ENCODE data around the gene TSPAN9. TPM values are rescaled to one million over a fixed set of nuclear protein-coding genes. Genes with fewer than 3 reads are reported as not detected.

TSPAN9 gene
- total RNA-seq, 1 donor from 2014 or later: 7.8 TPM

DNA sequence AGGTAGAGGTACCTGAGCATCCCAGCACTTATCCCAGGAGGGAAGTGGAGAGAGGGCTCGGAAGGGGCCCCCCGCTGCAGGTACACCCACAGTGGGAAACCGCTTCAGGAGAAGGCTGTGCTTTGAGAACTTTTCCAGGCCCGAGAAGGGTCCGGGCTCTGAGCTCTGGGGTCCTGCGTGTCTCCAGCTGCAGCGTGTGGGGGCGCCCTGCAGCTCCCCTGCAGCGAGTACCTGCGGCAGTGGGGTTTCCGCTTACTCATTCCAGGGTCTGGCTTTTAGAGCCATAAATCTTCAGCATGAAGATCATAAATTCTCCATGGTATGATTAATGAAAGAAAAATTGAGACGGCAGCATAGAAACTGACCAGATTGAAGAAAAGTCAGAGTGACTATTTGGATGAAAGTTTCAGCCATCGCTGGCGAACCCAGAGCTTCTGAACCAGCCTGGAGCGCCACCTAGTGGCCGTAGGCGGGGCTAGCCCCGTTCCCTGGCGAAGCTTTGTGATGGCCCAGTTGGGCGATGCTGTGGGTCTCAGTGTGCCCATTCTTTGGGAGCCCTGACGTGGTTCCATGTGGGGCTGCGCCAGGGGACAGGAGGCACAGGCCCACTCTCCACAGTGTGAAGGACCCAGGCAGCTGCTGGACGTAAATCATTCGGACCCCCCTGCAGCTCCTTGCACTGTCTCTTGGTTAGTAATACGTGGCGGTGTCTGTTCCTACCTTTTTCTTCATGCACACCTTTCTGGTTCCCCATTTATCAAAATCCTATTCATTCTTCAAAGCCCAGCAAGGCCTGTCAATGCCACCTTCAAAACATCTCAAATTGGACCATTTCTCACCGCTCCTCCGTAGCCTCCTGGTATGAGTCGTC, 198.2 kb downstream of the TSPAN9 start:
- H3K27me3 ChIP-seq: no peaks in the 10 kb centered on the region
- no peak overlapping the region for H3K4me3 ChIP-seq
- Mint-ChIP-seq H3K4me1 (peaks cover 31% of the 10 kb centered on the region), H3K36me3 (peaks cover 6% of the 10 kb centered on the region), H3K27ac (no peak overlapping the region), H3K9me3 (no peaks in the 10 kb centered on the region), H3K27me3 (ENCODE audit: insufficient read depth, low read depth) (peaks cover 7% of the 10 kb centered on the region), H3K4me3 (no peak overlapping the region)
- no peak overlapping the region for H2AFZ ChIP-seq (replicated peaks)
- H3K4me1 ChIP-seq: peaks cover 8% of the 10 kb centered on the region
- H3K79me2 ChIP-seq (ENCODE audit: low read depth): no peaks in the 10 kb centered on the region
- no peak overlapping the region for H3K9ac ChIP-seq
- no peak overlapping the region for H3K27ac ChIP-seq
- H3K36me3 ChIP-seq: no peaks in the 10 kb centered on the region
- DNase-seq (ENCODE audit: low spot score): peak; percentile 86
- no peaks in the 10 kb centered on the region for H4K20me1 ChIP-seq (ENCODE audit: low read depth)
- TF ChIP-seq EZH2 (IDR thresholded peaks at IDR 0.05): no peak
- TF ChIP-seq EZH2phosphoT487 (IDR thresholded peaks at IDR 0.05): no peak
- TF ChIP-seq, protein P1, sequence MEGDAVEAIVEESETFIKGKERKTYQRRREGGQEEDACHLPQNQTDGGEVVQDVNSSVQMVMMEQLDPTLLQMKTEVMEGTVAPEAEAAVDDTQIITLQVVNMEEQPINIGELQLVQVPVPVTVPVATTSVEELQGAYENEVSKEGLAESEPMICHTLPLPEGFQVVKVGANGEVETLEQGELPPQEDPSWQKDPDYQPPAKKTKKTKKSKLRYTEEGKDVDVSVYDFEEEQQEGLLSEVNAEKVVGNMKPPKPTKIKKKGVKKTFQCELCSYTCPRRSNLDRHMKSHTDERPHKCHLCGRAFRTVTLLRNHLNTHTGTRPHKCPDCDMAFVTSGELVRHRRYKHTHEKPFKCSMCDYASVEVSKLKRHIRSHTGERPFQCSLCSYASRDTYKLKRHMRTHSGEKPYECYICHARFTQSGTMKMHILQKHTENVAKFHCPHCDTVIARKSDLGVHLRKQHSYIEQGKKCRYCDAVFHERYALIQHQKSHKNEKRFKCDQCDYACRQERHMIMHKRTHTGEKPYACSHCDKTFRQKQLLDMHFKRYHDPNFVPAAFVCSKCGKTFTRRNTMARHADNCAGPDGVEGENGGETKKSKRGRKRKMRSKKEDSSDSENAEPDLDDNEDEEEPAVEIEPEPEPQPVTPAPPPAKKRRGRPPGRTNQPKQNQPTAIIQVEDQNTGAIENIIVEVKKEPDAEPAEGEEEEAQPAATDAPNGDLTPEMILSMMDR (IDR thresholded peaks at IDR 0.05): no peak
- no peaks in the 10 kb centered on the region for H3F3A ChIP-seq (ENCODE audit: low read depth)
- peak overlapping the region; percentile 41 for H3K4me2 ChIP-seq
- no peaks in the 10 kb centered on the region for H3K9me3 ChIP-seq (ENCODE audit: low read depth)

DNA sequence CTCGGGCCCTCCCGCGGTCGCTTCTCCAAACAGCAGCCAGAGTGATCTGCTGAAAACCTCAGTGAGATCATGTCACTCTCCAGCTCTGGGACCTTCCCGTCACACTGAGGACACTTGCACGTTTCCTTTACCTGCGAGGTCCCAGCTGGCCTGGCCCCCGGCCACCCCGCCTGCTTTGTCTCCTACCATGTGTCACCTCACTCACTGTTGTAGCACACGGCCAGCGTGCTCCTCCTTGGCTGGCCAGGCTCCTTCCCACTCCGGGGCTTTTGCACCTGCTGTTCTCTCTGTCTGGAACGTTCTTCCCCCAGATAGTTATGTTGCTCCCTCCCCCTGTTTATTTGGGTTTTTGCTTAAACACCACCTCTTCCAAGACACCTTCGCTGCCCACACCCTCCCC, 199.0 kb downstream of the TSPAN9 start:
- H3K4me1 Mint-ChIP-seq: peaks cover 26% of the 10 kb centered on the region
- TF ChIP-seq EZH2 (IDR thresholded peaks at IDR 0.05) (no peak), EZH2phosphoT487 (IDR thresholded peaks at IDR 0.05) (no peak)
- TF ChIP-seq, protein P1 (IDR thresholded peaks at IDR 0.05): no peak
- no peaks in the 10 kb centered on the region for H3K9me3 Mint-ChIP-seq
- no peak for DNase-seq (ENCODE audit: low spot score)
- H3K27me3 Mint-ChIP-seq (ENCODE audit: insufficient read depth, low read depth): peaks cover 2% of the 10 kb centered on the region
- Histone ChIP-seq H3F3A (ENCODE audit: low read depth) (no peaks in the 10 kb centered on the region), H3K9me3 (ENCODE audit: low read depth) (no peaks in the 10 kb centered on the region), H3K36me3 (no peaks in the 10 kb centered on the region), H3K4me2 (no peak overlapping the region), H4K20me1 (ENCODE audit: low read depth) (no peaks in the 10 kb centered on the region), H3K4me3 (no peak overlapping the region), H3K27ac (no peak overlapping the region), H3K27me3 (no peaks in the 10 kb centered on the region), H3K4me1 (peaks cover 8% of the 10 kb centered on the region), H3K9ac (no peak overlapping the region), H2AFZ (replicated peaks) (no peak overlapping the region), H3K79me2 (ENCODE audit: low read depth) (no peaks in the 10 kb centered on the region)
- no peak overlapping the region for H3K4me3 Mint-ChIP-seq
- peaks cover 6% of the 10 kb centered on the region for H3K36me3 Mint-ChIP-seq
- H3K27ac Mint-ChIP-seq: no peak overlapping the region

DNA sequence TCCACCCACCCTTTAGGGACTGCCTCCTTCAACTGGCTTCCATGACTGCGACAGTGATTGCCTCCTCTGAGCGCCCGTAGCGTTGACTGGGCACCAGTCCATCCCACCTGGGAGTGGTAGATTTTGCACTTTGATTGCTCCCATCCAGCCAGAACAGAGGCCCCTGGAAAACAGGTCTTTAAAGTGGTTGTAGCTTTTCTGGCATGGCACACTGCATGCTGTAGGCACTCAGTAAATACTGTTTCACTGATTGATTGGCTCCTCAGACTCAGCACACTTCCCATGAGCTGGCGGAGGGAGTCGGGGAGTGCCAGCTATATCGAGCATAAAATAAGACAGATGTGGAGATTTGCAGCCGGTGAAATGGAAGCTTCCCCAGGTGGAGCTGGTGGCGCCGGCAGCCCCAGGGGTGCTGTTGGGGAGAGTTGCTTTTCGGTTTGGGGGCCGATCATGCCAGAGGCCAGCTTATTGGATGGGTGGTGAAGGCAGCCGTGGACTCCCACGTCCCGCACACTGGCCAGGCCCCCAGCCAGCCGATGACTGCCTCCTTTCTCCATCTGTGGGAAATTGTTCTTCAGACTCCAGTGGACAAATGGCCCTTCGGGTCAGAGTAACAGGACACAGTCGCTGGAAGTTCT, 200.2 kb downstream of the TSPAN9 start:
- H3K4me1 ChIP-seq: no peaks in the 10 kb centered on the region
- Mint-ChIP-seq H3K4me1 (peaks cover 18% of the 10 kb centered on the region), H3K4me3 (no peak overlapping the region), H3K36me3 (peaks cover 6% of the 10 kb centered on the region), H3K9me3 (no peaks in the 10 kb centered on the region), H3K27ac (no peak overlapping the region), H3K27me3 (ENCODE audit: insufficient read depth, low read depth) (peaks cover 2% of the 10 kb centered on the region)
- H3K36me3 ChIP-seq: no peaks in the 10 kb centered on the region
- no peak overlapping the region for H3K4me3 ChIP-seq
- H3K9ac ChIP-seq: no peak overlapping the region
- H3K9me3 ChIP-seq (ENCODE audit: low read depth): no peaks in the 10 kb centered on the region
- H3K27ac ChIP-seq: no peak overlapping the region
- no peak overlapping the region for H3K4me2 ChIP-seq
- no peak overlapping the region for H2AFZ ChIP-seq (replicated peaks)
- no peaks in the 10 kb centered on the region for H4K20me1 ChIP-seq (ENCODE audit: low read depth)
- no peaks in the 10 kb centered on the region for H3F3A ChIP-seq (ENCODE audit: low read depth)
- no peaks in the 10 kb centered on the region for H3K79me2 ChIP-seq (ENCODE audit: low read depth)
- TF ChIP-seq EZH2 (IDR thresholded peaks at IDR 0.05) (no peak), EZH2phosphoT487 (IDR thresholded peaks at IDR 0.05) (no peak)
- TF ChIP-seq, protein P1 (IDR thresholded peaks at IDR 0.05): no peak
- DNase-seq (ENCODE audit: low spot score): no peak
- no peaks in the 10 kb centered on the region for H3K27me3 ChIP-seq
